Naive thymus-derived CD4-positive, alpha-beta T cell (primary cell): ENCODE results near the gene SLC12A3. TPM values are rescaled to one million over a fixed set of nuclear protein-coding genes. Genes with fewer than 3 reads are reported as not detected.
A peak's percentile ranks its signal among the peaks of the same experiment; 100 is the strongest.
"Not testable (repeated sequence)": the region's sequence is repeated elsewhere in the genome, so short reads cannot be mapped to it uniquely, and the experiment has no call there.

Experiments
- ATAC-seq: fragments of 150-1000 bp; cut with Tn5 transposase; 2 replicates; pipeline ENCODE4 v1.10.0; 2021; ENCODE audit warnings: mild to moderate bottlenecking, moderate library complexity
- CTCF ChIA-PET: fragments of 350-600 bp; sonication (Branson Sonifier 250); formaldehyde crosslinking; loops from one replicate; lab custom pipeline; 2021; ENCODE audit warnings: antibody characterized with exemption; lab: Charles Lee
- POLR2A ChIA-PET: fragments of 350-600 bp; sonication (Branson Sonifier 250); formaldehyde crosslinking; loops from one replicate; lab custom pipeline; 2021; ENCODE audit warnings: antibody characterized with exemption, inconsistent platforms; lab: Charles Lee
- DNase-seq, 9 donors: peaks; one replicate each; pipeline versions ENCODE4 v3.0.0 to v3.0.0-alpha.2; 2020 to 2022; ENCODE audit warnings: mixed read lengths in 1 of 9
- H3K27ac ChIP-seq: one replicate; pipeline ENCODE4 v1.7.0; 2013; ENCODE audit warnings: mild to moderate bottlenecking, low read depth, low read length, moderate library complexity
- H3K27me3 ChIP-seq, 2 donors: one replicate each; pipeline ENCODE4 v1.7.0; 2013; ENCODE audit warnings: low read length in 2 of 2, mild to moderate bottlenecking in 2 of 2, moderate library complexity in 2 of 2; ENCODE audit not compliant: control insufficient read depth in 2 of 2, insufficient read depth in 2 of 2
- H3K36me3 ChIP-seq, 3 experiments: 1 replicate in 2 of 3; 2 replicates in 1 of 3; pipeline ENCODE4 v1.7.0; 2013; ENCODE audit warnings: low read length in 3 of 3, mild to moderate bottlenecking in 3 of 3, moderate library complexity in 1 of 3; ENCODE audit not compliant: insufficient read depth in 3 of 3, control insufficient read depth in 2 of 3
- H3K4me1 ChIP-seq, 2 donors: one replicate each; pipeline ENCODE4 v1.7.0; 2013; ENCODE audit warnings: low read length in 2 of 2, mild to moderate bottlenecking in 2 of 2, moderate library complexity in 1 of 2; ENCODE audit not compliant: control insufficient read depth in 2 of 2, insufficient read depth in 2 of 2
- H3K4me3 ChIP-seq: 2 replicates; pipeline ENCODE4 v1.7.0; 2013; ENCODE audit warnings: mild to moderate bottlenecking, low read length
- H3K9me3 ChIP-seq, 3 experiments: 1 replicate in 2 of 3; 2 replicates in 1 of 3; pipeline ENCODE4 v1.7.0; 2013; ENCODE audit warnings: low read length in 3 of 3; ENCODE audit not compliant: control insufficient read depth in 2 of 3
- H3K27ac Mint-ChIP-seq, 9 donors: one replicate each; pipeline ENCODE4 v1.8.0; 2020 to 2022; ENCODE audit warnings: mixed read lengths in 9 of 9, mild to moderate bottlenecking in 8 of 9, moderate library complexity in 5 of 9, inconsistent platforms in 2 of 9
- H3K27me3 Mint-ChIP-seq, 5 donors: one replicate each; pipeline ENCODE4 v1.8.0; 2021 to 2022; ENCODE audit warnings: mixed read lengths in 5 of 5, mild to moderate bottlenecking in 1 of 5
- H3K36me3 Mint-ChIP-seq, 5 donors: one replicate each; pipeline ENCODE4 v1.8.0; 2020 to 2022; ENCODE audit warnings: mixed read lengths in 5 of 5, mild to moderate bottlenecking in 3 of 5, inconsistent platforms in 1 of 5
- H3K4me1 Mint-ChIP-seq, 7 donors: one replicate each; pipeline ENCODE4 v1.8.0; 2020 to 2022; ENCODE audit warnings: mixed read lengths in 7 of 7, mild to moderate bottlenecking in 3 of 7, inconsistent platforms in 1 of 7
- H3K4me3 Mint-ChIP-seq, 10 donors: one replicate each; pipeline ENCODE4 v1.8.0; 2020 to 2022; ENCODE audit warnings: mild to moderate bottlenecking in 10 of 10, mixed read lengths in 10 of 10, moderate library complexity in 6 of 10, inconsistent platforms in 2 of 10
- H3K9me3 Mint-ChIP-seq, 11 donors: one replicate each; pipeline ENCODE4 v1.8.0; 2020 to 2022; ENCODE audit warnings: mixed read lengths in 11 of 11, mild to moderate bottlenecking in 4 of 11, inconsistent platforms in 1 of 11, moderate library complexity in 1 of 11
- intact Hi-C, 2 donors: fragments of 100-400 bp; cut with micrococcal nuclease; formaldehyde crosslinking; loops; one replicate each; pipeline ENCODE4 v1.15.1; 2023
- polyA plus RNA-seq, 2 donors: library from polyadenylated mRNA; unstranded; fragments of 300-500 nt; fragmentation: Illumina TruSeq; gene quantifications; one replicate each; pipeline ENCODE4 v1.2.3, GENCODE V29; 2021
- total RNA-seq, 6 experiments: library from RNA in 5 of 6; stranded (reverse) in 5 of 6; gene quantifications; 1 replicate in 5 of 6; 2 replicates in 1 of 6; pipeline ENCODE4 v1.2.3 and lab custom pipeline; 2021 to 2026

Gene SLC12A3
- total and polyA plus RNA-seq, 7 experiments from 2014 or later = 0.08 to 0.49 TPM; not detected in 5

DNA sequence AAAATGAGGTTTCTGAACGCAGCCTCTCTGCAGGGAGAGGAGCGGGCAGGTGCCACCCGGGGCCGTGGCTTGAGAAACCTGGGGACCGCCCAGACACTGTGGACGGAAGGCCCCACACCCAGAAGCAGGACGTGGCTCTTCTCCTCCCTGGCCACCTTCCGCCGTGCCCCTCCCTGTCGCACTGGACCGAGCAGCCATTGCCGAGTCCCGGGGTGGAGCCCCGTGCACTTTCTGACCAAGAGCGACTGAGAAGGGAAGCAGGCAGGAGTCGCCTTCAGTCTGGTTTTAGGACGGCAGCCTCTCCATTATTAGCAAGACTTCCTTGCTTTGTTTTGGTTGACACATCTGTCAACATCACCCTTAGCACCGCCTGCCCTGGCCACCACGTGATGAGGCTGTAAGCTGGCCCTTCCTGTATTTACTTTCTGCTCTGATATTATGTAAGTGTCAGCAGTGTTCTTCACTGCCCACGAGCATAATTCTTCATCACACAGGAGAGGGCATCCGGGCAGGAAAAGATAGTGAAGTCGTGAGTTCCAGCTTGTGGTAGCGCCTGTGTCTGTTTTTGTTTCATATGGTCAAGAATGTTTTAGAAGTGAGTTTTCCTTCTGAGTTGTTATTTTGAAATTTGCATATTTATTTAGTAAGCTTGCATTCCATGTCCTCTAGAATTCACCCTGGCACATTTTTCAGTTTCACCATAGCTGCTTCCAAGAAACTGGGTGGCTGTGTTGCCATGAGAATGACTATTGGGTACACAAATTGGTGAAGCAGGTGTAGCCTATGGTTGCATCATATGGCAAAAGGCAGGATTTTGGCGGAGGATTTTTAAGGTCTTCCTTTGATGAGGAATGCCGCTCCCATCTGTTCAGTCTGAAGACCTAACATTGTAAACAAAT is 68.0 kb downstream of the SLC12A3 start:
- H3K36me3 Mint-ChIP-seq = peaks cover 4 to 41% (median 13%) of the 10 kb centered on the region in 5 donors
- H3K27me3 Mint-ChIP-seq = no peaks in the 10 kb centered on the region
- Histone ChIP-seq H3K27me3 (no peaks in the 10 kb centered on the region), H3K9me3 (no peaks in the 10 kb centered on the region), H3K27ac (peak overlapping the region; percentile 98), H3K36me3 (peaks cover 0 to 38% (median 24%) of the 10 kb centered on the region in 3 experiments), H3K4me3 (peak overlapping the region; percentile 94), H3K4me1 (peaks cover 16 to 18% of the 10 kb centered on the region in 2 donors)
- no peaks in the 10 kb centered on the region for H3K9me3 Mint-ChIP-seq
- ATAC-seq (peak; percentile 10), DNase-seq (peak in 3 of 9 donors; percentile 18 to 59 (median 35))
- peaks cover 24 to 59% (median 47%) of the 10 kb centered on the region in 7 donors for H3K4me1 Mint-ChIP-seq
- peak overlapping the region; percentile 97 to 99 (median 98) for H3K4me3 Mint-ChIP-seq
- ChIA-PET CTCF (interaction anchor here (0.9 to 1.5 kb wide), 3 partner anchors 8 to 151 kb away, joined by 3 to 6 read pairs (median 5); no protein-coding TSS in a partner anchor), POLR2A (interaction anchor here (0.6 to 4.0 kb wide), 23 partner anchors 8 to 252 kb away, joined by 3 to 32 read pairs (median 4); partner anchors contain the start of gene PSME3IP1)
- H3K27ac Mint-ChIP-seq = peak overlapping the region; percentile 96 to 99 (median 97)
- intact Hi-C loops = loop anchor here (1.0 to 10.0 kb wide), 18 partner anchors 7 to 1054 kb away; partner anchors contain the start of genes NLRC5 (in 2 of the 2), NUDT21 (in 2 of the 2), NUP93 (in 2 of the 2) and OGFOD1 (in 2 of the 2)

DNA sequence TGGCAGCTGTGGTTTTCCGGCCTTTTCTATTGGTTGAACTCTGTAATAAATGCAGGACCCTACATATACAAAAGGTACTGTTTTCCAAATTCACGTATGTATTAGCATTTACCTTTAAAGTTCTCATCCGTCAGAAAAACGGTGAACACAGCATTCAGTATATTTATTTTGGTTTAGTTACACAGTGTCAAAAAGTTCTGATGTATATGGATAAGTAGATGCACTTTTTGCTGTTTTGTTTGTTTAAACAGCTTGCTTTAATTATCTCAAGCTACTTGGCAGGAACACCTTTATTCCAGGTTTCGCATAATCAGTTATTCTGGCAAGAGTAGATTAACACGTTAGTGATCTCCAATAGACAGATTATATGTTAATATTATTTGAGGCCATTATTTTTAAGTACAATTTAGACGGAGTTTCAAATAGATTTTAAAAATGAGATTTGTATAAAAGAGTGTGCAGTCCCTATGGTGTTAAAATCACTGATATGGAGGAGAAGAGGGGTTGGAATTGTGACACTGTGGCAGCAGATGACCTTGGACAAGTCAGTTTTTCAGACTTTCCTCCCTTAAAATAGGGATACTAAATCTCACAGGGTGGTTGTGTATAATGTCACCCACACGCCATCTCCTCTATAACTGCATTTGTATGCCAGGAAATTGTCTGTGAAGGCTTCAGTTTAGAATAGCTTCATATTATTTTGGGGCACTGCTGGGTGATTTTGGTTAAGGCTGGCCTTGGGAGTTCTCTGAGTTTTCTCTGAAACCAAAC is 69.0 kb downstream of the SLC12A3 start:
- Histone ChIP-seq H3K4me1 (peaks cover 19 to 24% of the 10 kb centered on the region in 2 donors), H3K27me3 (no peaks in the 10 kb centered on the region), H3K36me3 (peaks cover 0 to 47% (median 27%) of the 10 kb centered on the region in 3 experiments), H3K27ac (peak overlapping the region; percentile 98), H3K9me3 (no peaks in the 10 kb centered on the region), H3K4me3 (peak overlapping the region; percentile 94)
- Mint-ChIP-seq H3K9me3 (no peaks in the 10 kb centered on the region), H3K27me3 (no peaks in the 10 kb centered on the region), H3K27ac (peak overlapping the region; percentile 96 to 99 (median 97)), H3K4me3 (peak overlapping the region; percentile 68 to 99 (median 98)), H3K4me1 (peaks cover 31 to 66% (median 58%) of the 10 kb centered on the region in 7 donors), H3K36me3 (peaks cover 7 to 50% (median 19%) of the 10 kb centered on the region in 5 donors)
- POLR2A ChIA-PET = interaction anchor here (0.6 to 4.0 kb wide), 14 partner anchors 9 to 251 kb away, joined by 3 to 32 read pairs (median 4); partner anchors contain the start of gene PSME3IP1
- intact Hi-C loops = loop anchor here (2.0 to 10.0 kb wide), 14 partner anchors 17 to 1053 kb away; partner anchors contain the start of genes NUDT21 (in 2 of the 2), NUP93 (in 2 of the 2), OGFOD1 (in 2 of the 2) and CCDC102A (in 1 of the 2)
- CTCF ChIA-PET = interaction anchor here (1.0 kb wide), 1 partner anchor 232 kb away, joined by 3 read pairs; no protein-coding TSS in a partner anchor
- ATAC-seq (no peak), DNase-seq (no peak)

- Mint-ChIP-seq H3K27ac (peak overlapping the region; percentile 76 to 98 (median 96)), H3K36me3 (peaks cover 8 to 56% (median 23%) of the 10 kb centered on the region in 5 donors), H3K4me1 (peaks cover 35 to 72% (median 64%) of the 10 kb centered on the region in 7 donors), H3K4me3 (peak overlapping the region; percentile 63 to 99 (median 98))
- Histone ChIP-seq H3K4me1 (peaks cover 24 to 31% of the 10 kb centered on the region in 2 donors), H3K4me3 (peak overlapping the region; percentile 94), H3K36me3 (peaks cover 0 to 53% (median 34%) of the 10 kb centered on the region in 3 experiments), H3K27ac (peak overlapping the region; percentile 98)
- not testable (repeated sequence) for H3K9me3 Mint-ChIP-seq, H3K9me3 ChIP-seq, H3K27me3 Mint-ChIP-seq, ATAC-seq, DNase-seq, H3K27me3 ChIP-seq
- POLR2A ChIA-PET = interaction anchor here (0.9 to 4.0 kb wide), 3 partner anchors 11 to 159 kb away, joined by 3 to 32 read pairs (median 11); no protein-coding TSS in a partner anchor
- intact Hi-C loops = loop anchor here (2.0 to 10.0 kb wide), 12 partner anchors 16 to 1053 kb away; partner anchors contain the start of genes NUP93 (in 2 of the 2), CCDC102A (in 1 of the 2), CIAPIN1 (in 1 of the 2) and COQ9 (in 1 of the 2)
- CTCF ChIA-PET = interaction anchor here (1.0 kb wide), 1 partner anchor 232 kb away, joined by 3 read pairs; no protein-coding TSS in a partner anchor
These were observed 69.7 kb downstream of the SLC12A3 start for GRCh38 chr16:56934599-56935145.

DNA sequence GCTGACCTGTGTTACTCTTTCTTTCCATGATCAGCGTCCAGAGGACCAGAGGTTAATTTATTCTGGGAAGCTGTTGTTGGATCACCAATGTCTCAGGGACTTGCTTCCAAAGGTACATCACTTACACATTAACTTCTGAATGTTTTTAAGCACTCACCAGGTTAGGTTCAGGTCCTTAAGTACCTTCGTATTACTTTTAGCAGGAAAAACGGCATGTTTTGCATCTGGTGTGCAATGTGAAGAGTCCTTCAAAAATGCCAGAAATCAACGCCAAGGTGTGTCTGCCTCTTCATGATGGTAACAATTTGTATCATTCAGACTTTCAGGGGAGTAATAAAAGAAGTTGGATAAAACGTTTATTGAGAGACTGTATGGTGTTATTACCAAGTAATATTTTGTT is 70.2 kb downstream of the SLC12A3 start:
- peaks cover 35 to 77% (median 69%) of the 10 kb centered on the region in 7 donors for H3K4me1 Mint-ChIP-seq
- H3K9me3 ChIP-seq = no peaks in the 10 kb centered on the region
- ATAC-seq = no peak
- peaks cover 24 to 36% of the 10 kb centered on the region in 2 donors for H3K4me1 ChIP-seq
- peaks cover 8 to 61% (median 27%) of the 10 kb centered on the region in 5 donors for H3K36me3 Mint-ChIP-seq
- ChIA-PET POLR2A (interaction anchor here (0.9 to 4.0 kb wide), 2 partner anchors 11 to 159 kb away, joined by 3 to 32 read pairs; no protein-coding TSS in a partner anchor), CTCF (interaction anchor here (0.6 kb wide), 1 partner anchor 115 kb away, joined by 3 read pairs; no protein-coding TSS in a partner anchor)
- peak overlapping the region in 8 of 10 donors; percentile 20 to 99 (median 58) for H3K4me3 Mint-ChIP-seq
- intact Hi-C loops = loop anchor here in 1 of 2 donors (2.0 to 10.0 kb wide), 3 partner anchors 16 to 510 kb away; partner anchors contain the start of genes CIAPIN1 and COQ9
- H3K27ac ChIP-seq = peak overlapping the region; percentile 6
- peak overlapping the region in 8 of 9 donors; percentile 18 to 97 (median 76) for H3K27ac Mint-ChIP-seq
- DNase-seq = no peak
- H3K27me3 ChIP-seq = no peaks in the 10 kb centered on the region
- no peaks in the 10 kb centered on the region for H3K9me3 Mint-ChIP-seq
- H3K36me3 ChIP-seq = peaks cover 0 to 59% (median 39%) of the 10 kb centered on the region in 3 experiments
- H3K4me3 ChIP-seq = peak overlapping the region; percentile 1
- H3K27me3 Mint-ChIP-seq = no peaks in the 10 kb centered on the region

DNA sequence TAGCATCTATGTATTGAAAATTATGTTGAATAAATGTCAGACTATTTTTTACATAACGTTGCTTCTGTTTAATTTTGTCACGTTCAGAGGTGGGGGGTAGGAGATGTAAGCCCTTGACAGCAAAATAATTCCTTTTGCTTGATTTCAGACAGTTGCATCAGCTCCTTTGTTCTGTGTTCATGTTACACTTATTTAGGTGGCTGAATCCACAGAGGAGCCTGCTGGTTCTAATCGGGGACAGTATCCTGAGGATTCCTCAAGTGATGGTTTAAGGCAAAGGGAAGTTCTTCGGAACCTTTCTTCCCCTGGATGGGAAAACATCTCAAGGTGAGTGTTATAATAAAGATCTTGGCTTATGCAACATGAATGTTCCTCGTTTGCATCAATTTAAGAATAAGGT is 71.5 kb downstream of the SLC12A3 start:
- CTCF ChIA-PET = interaction anchor here (0.8 to 1.9 kb wide), 2 partner anchors 15 to 606 kb away, joined by 4 to 6 read pairs; partner anchors contain the start of gene ADGRG5
- peaks cover 33 to 76% (median 65%) of the 10 kb centered on the region in 7 donors for H3K4me1 Mint-ChIP-seq
- DNase-seq = no peak
- peak overlapping the region in 1 of 10 donors; percentile 31 for H3K4me3 Mint-ChIP-seq
- H3K27ac Mint-ChIP-seq = peak overlapping the region in 6 of 9 donors; percentile 6 to 97 (median 44)
- Histone ChIP-seq H3K9me3 (no peaks in the 10 kb centered on the region), H3K4me1 (peaks cover 20 to 29% of the 10 kb centered on the region in 2 donors), H3K27ac (peak overlapping the region; percentile 24), H3K36me3 (peaks cover 0 to 69% (median 40%) of the 10 kb centered on the region in 3 experiments), H3K4me3 (no peak overlapping the region), H3K27me3 (no peaks in the 10 kb centered on the region)
- no peaks in the 10 kb centered on the region for H3K27me3 Mint-ChIP-seq
- POLR2A ChIA-PET = interaction anchor here (0.6 to 1.5 kb wide), 3 partner anchors 26 to 80 kb away, joined by 3 to 6 read pairs (median 5); no protein-coding TSS in a partner anchor
- H3K9me3 Mint-ChIP-seq = no peaks in the 10 kb centered on the region
- peaks cover 8 to 63% (median 28%) of the 10 kb centered on the region in 5 donors for H3K36me3 Mint-ChIP-seq
- ATAC-seq = no peak
- intact Hi-C loops = loop anchor here in 1 of 2 donors (10.0 kb wide), 2 partner anchors 422 to 508 kb away; partner anchors contain the start of genes CIAPIN1 and COQ9
